ENCODE data around the gene SLC16A1.

- TF ChIP-seq EZH2 (IDR thresholded peaks at IDR 0.05; ENCODE audit: insufficient read depth, poor library complexity, severe bottlenecking) (no peak), EZH2phosphoT487 (IDR thresholded peaks at IDR 0.05; ENCODE audit: insufficient read depth, low read depth) (no peak)
These were observed 25.4 kb upstream of the SLC16A1 start for GRCh38 chr1:112981426-112981825.

Measured in GM23248 (cell line).